Mesenchymal stem cell (in vitro differentiated cells and primary cell): ENCODE results near the gene STOX1.
A peak's percentile ranks its signal among the peaks of the same experiment; 100 is the strongest.
"Not testable (repeated sequence)": the region's sequence is repeated elsewhere in the genome, so short reads cannot be mapped to it uniquely, and the experiment has no call there.

Source experiments
- DNase-seq: peaks from one replicate; pipeline ENCODE4 v3.0.0-alpha.2; 2013
- H2AFZ ChIP-seq: one replicate; pipeline ENCODE4 v1.6.1; 2013; ENCODE audit warnings: low read depth, mild to moderate bottlenecking, control low read depth, inconsistent platforms, low read length, moderate library complexity
- H2AK5ac ChIP-seq: 2 replicates; pipeline ENCODE4 v1.6.1; 2013; ENCODE audit warnings: low read length, moderate library complexity, mild to moderate bottlenecking, inconsistent platforms; ENCODE audit not compliant: severe bottlenecking
- H2BK120ac ChIP-seq: one replicate; pipeline ENCODE4 v1.6.1; 2013; ENCODE audit warnings: low read depth, mild to moderate bottlenecking, inconsistent platforms, low read length, moderate library complexity
- H2BK12ac ChIP-seq, 2 experiments: one replicate each; pipeline ENCODE4 v1.6.1; 2013; ENCODE audit warnings: inconsistent platforms in 2 of 2, low read length in 2 of 2, mild to moderate bottlenecking in 2 of 2, moderate library complexity in 2 of 2, control low read depth in 1 of 2
- H2BK15ac ChIP-seq: one replicate; pipeline ENCODE4 v1.6.1; 2013; ENCODE audit warnings: mild to moderate bottlenecking, low read depth, inconsistent platforms; ENCODE audit not compliant: poor library complexity, severe bottlenecking
- H2BK5ac ChIP-seq: 2 replicates; pipeline ENCODE4 v1.6.1; 2013; ENCODE audit warnings: low read depth, mild to moderate bottlenecking, low read length, control low read depth, inconsistent platforms; ENCODE audit not compliant: poor library complexity, severe bottlenecking
- H3K14ac ChIP-seq, 2 experiments: one replicate each; pipeline ENCODE4 v1.6.1; 2013; ENCODE audit warnings: inconsistent platforms in 2 of 2, low read length in 2 of 2, control low read depth in 1 of 2, mild to moderate bottlenecking in 1 of 2, moderate library complexity in 1 of 2
- H3K18ac ChIP-seq, 2 experiments: one replicate each; pipeline ENCODE4 v1.6.1; 2013; ENCODE audit warnings: inconsistent platforms in 2 of 2, low read length in 2 of 2, control low read depth in 1 of 2, low read depth in 1 of 2, mild to moderate bottlenecking in 1 of 2
- H3K23ac ChIP-seq, 2 experiments: one replicate each; pipeline ENCODE4 v1.6.1; 2013; ENCODE audit warnings: inconsistent platforms in 2 of 2, low read length in 2 of 2, mild to moderate bottlenecking in 2 of 2, moderate library complexity in 2 of 2, control low read depth in 1 of 2
- H3K27ac ChIP-seq: 2 replicates; pipeline ENCODE4 v1.5.1; 2013; ENCODE audit warnings: mild to moderate bottlenecking, moderate library complexity, low read length, control low read depth, inconsistent platforms; ENCODE audit not compliant: poor library complexity, severe bottlenecking
- H3K27me3 ChIP-seq, 2 experiments: 2 replicates each; pipeline versions ENCODE4 v1.6.1 to v1.7.0; 2013; ENCODE audit warnings: low read length in 2 of 2, mild to moderate bottlenecking in 2 of 2, moderate library complexity in 2 of 2, control low read depth in 1 of 2, inconsistent platforms in 1 of 2; ENCODE audit not compliant: control insufficient read depth in 1 of 2, insufficient read depth in 1 of 2
- H3K36me3 ChIP-seq, 2 experiments: 2 replicates each; pipeline versions ENCODE4 v1.6.1 to v1.7.0; 2013; ENCODE audit warnings: low read length in 2 of 2, control low read depth in 1 of 2, inconsistent platforms in 1 of 2, low read depth in 1 of 2, mild to moderate bottlenecking in 1 of 2; ENCODE audit not compliant: insufficient read depth in 2 of 2, control insufficient read depth in 1 of 2
- H3K4ac ChIP-seq, 2 experiments: one replicate each; pipeline ENCODE4 v1.6.1; 2013; ENCODE audit warnings: inconsistent platforms in 2 of 2, low read length in 2 of 2, mild to moderate bottlenecking in 2 of 2, moderate library complexity in 2 of 2, control low read depth in 1 of 2, low read depth in 1 of 2
- H3K4me1 ChIP-seq: 2 replicates; pipeline ENCODE4 v1.6.1; 2013; ENCODE audit warnings: low read depth, low read length, control low read depth; ENCODE audit not compliant: control insufficient read depth, insufficient read depth
- H3K4me2 ChIP-seq: 2 replicates; pipeline ENCODE4 v1.6.1; 2013; ENCODE audit warnings: low read length, mild to moderate bottlenecking, inconsistent platforms; ENCODE audit not compliant: poor library complexity, severe bottlenecking
- H3K4me3 ChIP-seq, 2 experiments: 2 replicates each; pipeline versions ENCODE4 v1.5.1 to v1.7.0; 2013; ENCODE audit warnings: low read length in 2 of 2, mild to moderate bottlenecking in 2 of 2, control low read depth in 1 of 2, low read depth in 1 of 2; ENCODE audit not compliant: insufficient read depth in 1 of 2
- H3K79me1 ChIP-seq: replicated peaks from 2 replicates; pipeline ENCODE4 v1.6.1; 2013; ENCODE audit warnings: mild to moderate bottlenecking, control low read depth, low read length, inconsistent platforms; ENCODE audit not compliant: poor library complexity, severe bottlenecking
- H3K9ac ChIP-seq: 2 replicates; pipeline ENCODE4 v1.7.0; 2013; ENCODE audit warnings: mild to moderate bottlenecking, low read length, moderate library complexity
- H3K9me3 ChIP-seq: 2 replicates; pipeline ENCODE4 v1.7.0; 2013; ENCODE audit warnings: mild to moderate bottlenecking, low read length; ENCODE audit not compliant: control insufficient read depth
- H4K8ac ChIP-seq: one replicate; pipeline ENCODE4 v1.6.1; 2013; ENCODE audit warnings: inconsistent platforms, mild to moderate bottlenecking, low read length, moderate library complexity
- H4K91ac ChIP-seq: one replicate; pipeline ENCODE4 v1.6.1; 2013; ENCODE audit warnings: mild to moderate bottlenecking, low read length, inconsistent platforms
- WGBS: methylation state at CpG from one replicate; pipeline ENCODE4 v1.1.7; 2013; ENCODE audit warnings: mixed read lengths; 5-methylcytosine and 5-hydroxymethylcytosine counted together

Gene STOX1

DNA sequence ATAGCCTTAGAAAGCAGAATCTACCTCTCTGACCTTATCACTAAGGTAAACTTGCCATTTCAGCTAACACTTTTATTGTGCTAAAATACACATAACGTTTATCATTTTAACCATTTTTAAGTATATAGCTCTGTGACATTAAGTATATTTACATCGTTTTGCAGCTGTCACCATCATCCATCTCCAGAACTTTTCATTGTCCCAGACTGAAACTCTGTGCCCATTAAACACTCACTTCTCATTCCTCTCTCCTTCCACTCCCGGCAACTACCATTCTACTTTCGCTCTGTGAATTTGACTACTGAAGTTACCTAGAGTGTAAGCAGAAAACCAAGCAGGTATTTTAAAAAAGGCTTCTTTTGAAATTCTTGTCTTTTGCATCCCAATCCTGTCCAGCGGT, 75.1 kb downstream of the STOX1 start:
- Histone ChIP-seq H3K9ac (peak overlapping the region; percentile 97), H2BK12ac (no peak overlapping the region), H2BK15ac (no peak overlapping the region), H3K4ac (no peak overlapping the region), H3K4me1 (peaks cover 4% of the 10 kb centered on the region), H3K4me3 (peak overlapping the region in 1 of 2 experiments; percentile 87), H2BK120ac (no peak overlapping the region), H2AK5ac (no peak overlapping the region), H4K91ac (no peak overlapping the region), H2BK5ac (no peak overlapping the region), H2AFZ (no peak overlapping the region), H3K14ac (no peak overlapping the region), H3K27ac (no peak overlapping the region), H4K8ac (no peak overlapping the region), H3K79me1 (no peaks in the 10 kb centered on the region), H3K23ac (no peak overlapping the region), H3K27me3 (no peaks in the 10 kb centered on the region), H3K18ac (no peak overlapping the region), H3K9me3 (no peaks in the 10 kb centered on the region), H3K36me3 (peaks cover 0 to 15% of the 10 kb centered on the region in 2 experiments), H3K4me2 (peak overlapping the region; percentile 83)
- 71% methylated on average over 5 of the region's 5 CpGs for WGBS
- no peak for DNase-seq

- Histone ChIP-seq H3K18ac (no peak overlapping the region), H3K9me3 (no peaks in the 10 kb centered on the region), H2BK5ac (no peak overlapping the region), H3K4me1 (peaks cover 1% of the 10 kb centered on the region), H3K9ac (no peak overlapping the region), H4K91ac (no peak overlapping the region), H4K8ac (no peak overlapping the region), H3K4me3 (no peak overlapping the region), H3K79me1 (peaks cover 18% of the 10 kb centered on the region), H3K14ac (no peak overlapping the region), H3K27ac (no peak overlapping the region), H3K23ac (no peak overlapping the region), H3K27me3 (no peaks in the 10 kb centered on the region), H2BK15ac (no peak overlapping the region), H2AFZ (no peak overlapping the region), H2BK120ac (no peak overlapping the region), H3K36me3 (peaks cover 18 to 44% of the 10 kb centered on the region in 2 experiments), H3K4ac (no peak overlapping the region), H3K4me2 (no peak overlapping the region), H2BK12ac (no peak overlapping the region), H2AK5ac (no peak overlapping the region)
- no peak for DNase-seq
These were observed 97.3 kb downstream of the STOX1 start for GRCh38 chr10:68924593-68924992.

DNA sequence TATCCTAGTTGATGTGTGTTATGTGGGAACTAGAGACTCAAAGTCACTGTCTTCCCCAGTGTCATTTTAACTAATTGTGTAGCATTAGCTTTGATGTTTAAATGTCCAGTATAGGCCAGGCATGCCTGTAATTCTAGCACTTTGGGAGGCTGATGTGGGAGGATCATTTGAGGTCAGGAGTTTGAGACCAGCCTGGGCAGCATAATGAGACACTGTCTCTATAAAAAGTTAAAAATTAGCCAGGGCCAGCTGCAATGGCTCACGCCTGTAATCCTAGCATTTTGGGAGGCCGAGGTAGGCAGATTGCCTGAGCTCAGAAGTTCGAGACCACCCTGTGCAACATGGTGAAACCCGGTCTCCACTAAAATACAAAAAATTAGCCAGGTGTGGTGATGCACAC, 98.2 kb downstream of the STOX1 start:
- Histone ChIP-seq H2BK12ac (no peak overlapping the region), H4K91ac (no peak overlapping the region), H2BK120ac (no peak overlapping the region), H3K23ac (no peak overlapping the region), H3K18ac (no peak overlapping the region), H4K8ac (no peak overlapping the region), H2AK5ac (no peak overlapping the region), H3K9ac (no peak overlapping the region), H2AFZ (no peak overlapping the region), H3K4me2 (no peak overlapping the region), H3K36me3 (peaks cover 20 to 44% of the 10 kb centered on the region in 2 experiments), H3K79me1 (peaks cover 16% of the 10 kb centered on the region), H3K27me3 (no peaks in the 10 kb centered on the region), H3K4me3 (no peak overlapping the region), H3K27ac (no peak overlapping the region), H2BK15ac (no peak overlapping the region), H3K4me1 (peaks cover 1% of the 10 kb centered on the region), H3K4ac (no peak overlapping the region), H3K14ac (no peak overlapping the region), H3K9me3 (no peaks in the 10 kb centered on the region), H2BK5ac (no peak overlapping the region)
- DNase-seq: no peak
- WGBS: 99% methylated on average over 4 of the region's 4 CpGs

DNA sequence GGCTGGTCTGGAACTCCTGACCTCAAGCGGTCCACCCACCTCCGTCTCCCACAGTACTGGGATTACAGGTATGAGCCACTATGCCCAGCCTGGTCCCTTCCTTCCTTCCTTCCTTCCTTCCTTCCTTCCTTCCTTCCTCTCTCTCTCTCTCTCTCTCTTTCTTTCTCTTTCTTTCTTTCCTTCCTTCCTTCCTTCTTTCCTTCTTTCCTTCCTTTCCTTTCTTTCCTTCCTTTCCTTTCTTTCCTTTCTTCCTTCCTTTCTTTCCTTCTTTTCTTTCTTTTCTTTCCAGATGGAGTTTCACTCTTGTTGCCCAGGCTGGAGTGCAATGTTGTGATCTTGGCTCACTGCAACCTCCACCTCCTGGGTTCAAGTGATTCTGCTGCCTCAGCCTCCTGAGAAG, 101.8 kb downstream of the STOX1 start:
- H3K36me3 ChIP-seq: peaks cover 22 to 47% of the 10 kb centered on the region in 2 experiments
- not testable (repeated sequence) for H3K9ac ChIP-seq, H2AFZ ChIP-seq, H3K23ac ChIP-seq, H2BK12ac ChIP-seq, H3K9me3 ChIP-seq, H3K18ac ChIP-seq, H2AK5ac ChIP-seq, H3K27ac ChIP-seq, H3K4ac ChIP-seq, H2BK5ac ChIP-seq, H4K91ac ChIP-seq, H3K27me3 ChIP-seq, H2BK15ac ChIP-seq, H4K8ac ChIP-seq, H3K4me2 ChIP-seq, H3K4me3 ChIP-seq, H3K14ac ChIP-seq, H3K4me1 ChIP-seq, H2BK120ac ChIP-seq, DNase-seq
- H3K79me1 ChIP-seq: peaks cover 21% of the 10 kb centered on the region
- WGBS: 100% methylated on average over 2 of the region's 2 CpGs
